ENCODE measurements around the gene HPCA. TPM values are rescaled to one million over a fixed set of nuclear protein-coding genes. Genes with fewer than 3 reads are reported as not detected.

HPCA gene
- total RNA-seq, 1 donor from 2014 or later = 0.62 TPM

- Mint-ChIP-seq H3K9me3 (no peaks in the 10 kb centered on the region), H3K4me1 (ENCODE audit: low read depth) (peaks cover 4% of the 10 kb centered on the region), H3K27ac (no peak overlapping the region), H3K4me3 (ENCODE audit: low read depth) (no peak overlapping the region), H3K27me3 (ENCODE audit: low read depth) (peaks cover 26% of the 10 kb centered on the region), H3K36me3 (ENCODE audit: low read depth) (no peaks in the 10 kb centered on the region)
- intact Hi-C loops (cut with micrococcal nuclease) = loop anchor here (2.0 kb wide), 1 partner anchor 210 kb away; no protein-coding TSS in a partner anchor
- DNase-seq (ENCODE audit: low spot score) = peak; percentile 58
Measured at GRCh38 chr1:32876341-32877210, 9.7 kb upstream of the HPCA start.

GRCh38 chr1:32877211-32878110 lies 8.8 kb upstream of the HPCA start:
- Mint-ChIP-seq H3K36me3 (ENCODE audit: low read depth) (no peaks in the 10 kb centered on the region), H3K9me3 (no peaks in the 10 kb centered on the region), H3K27me3 (ENCODE audit: low read depth) (peaks cover 19% of the 10 kb centered on the region), H3K27ac (no peak overlapping the region), H3K4me3 (ENCODE audit: low read depth) (no peak overlapping the region), H3K4me1 (ENCODE audit: low read depth) (peaks cover 4% of the 10 kb centered on the region)
- no peak for DNase-seq (ENCODE audit: low spot score)
- intact Hi-C loops (cut with micrococcal nuclease) = loop anchor here (2.0 kb wide), 1 partner anchor 209 kb away; no protein-coding TSS in a partner anchor

GRCh38 chr1:32878183-32878582 lies 8.1 kb upstream of the HPCA start:
- peaks cover 15% of the 10 kb centered on the region for H3K27me3 Mint-ChIP-seq (ENCODE audit: low read depth)
- H3K27ac Mint-ChIP-seq = no peak overlapping the region
- no peaks in the 10 kb centered on the region for H3K9me3 Mint-ChIP-seq
- intact Hi-C loops (cut with micrococcal nuclease) = no loop called here
- H3K36me3 Mint-ChIP-seq (ENCODE audit: low read depth) = no peaks in the 10 kb centered on the region
- DNase-seq (ENCODE audit: low spot score) = no peak
- peaks cover 4% of the 10 kb centered on the region for H3K4me1 Mint-ChIP-seq (ENCODE audit: low read depth)
- no peak overlapping the region for H3K4me3 Mint-ChIP-seq (ENCODE audit: low read depth)

GRCh38 chr1:32878637-32879041 lies 7.7 kb upstream of the HPCA start:
- no peak for DNase-seq (ENCODE audit: low spot score)
- Mint-ChIP-seq H3K4me1 (ENCODE audit: low read depth) (peaks cover 4% of the 10 kb centered on the region), H3K4me3 (ENCODE audit: low read depth) (no peak overlapping the region), H3K27ac (no peak overlapping the region), H3K27me3 (ENCODE audit: low read depth) (peaks cover 19% of the 10 kb centered on the region), H3K9me3 (no peaks in the 10 kb centered on the region), H3K36me3 (ENCODE audit: low read depth) (no peaks in the 10 kb centered on the region)
- intact Hi-C loops (cut with micrococcal nuclease) = no loop called here

- Mint-ChIP-seq H3K4me3 (ENCODE audit: low read depth) (no peak overlapping the region), H3K4me1 (ENCODE audit: low read depth) (peaks cover 4% of the 10 kb centered on the region), H3K27me3 (ENCODE audit: low read depth) (peaks cover 27% of the 10 kb centered on the region), H3K9me3 (no peaks in the 10 kb centered on the region), H3K36me3 (ENCODE audit: low read depth) (no peaks in the 10 kb centered on the region), H3K27ac (no peak overlapping the region)
- intact Hi-C loops (cut with micrococcal nuclease) = no loop called here
- DNase-seq (ENCODE audit: low spot score) = no peak
Measured at GRCh38 chr1:32881291-32881690, 5.0 kb upstream of the HPCA start.

GRCh38 chr1:32881871-32882850 lies 4.1 kb upstream of the HPCA start:
- no peaks in the 10 kb centered on the region for H3K36me3 Mint-ChIP-seq (ENCODE audit: low read depth)
- no peak overlapping the region for H3K27ac Mint-ChIP-seq
- no peaks in the 10 kb centered on the region for H3K4me1 Mint-ChIP-seq (ENCODE audit: low read depth)
- no peaks in the 10 kb centered on the region for H3K9me3 Mint-ChIP-seq
- intact Hi-C loops (cut with micrococcal nuclease) = no loop called here
- peaks cover 33% of the 10 kb centered on the region for H3K27me3 Mint-ChIP-seq (ENCODE audit: low read depth)
- no peak overlapping the region for H3K4me3 Mint-ChIP-seq (ENCODE audit: low read depth)
- DNase-seq (ENCODE audit: low spot score) = no peak

GRCh38 chr1:32883338-32884031 lies 2.8 kb upstream of the HPCA start:
- Mint-ChIP-seq H3K4me3 (ENCODE audit: low read depth) (no peak overlapping the region), H3K27ac (no peak overlapping the region), H3K4me1 (ENCODE audit: low read depth) (no peaks in the 10 kb centered on the region), H3K9me3 (no peaks in the 10 kb centered on the region), H3K36me3 (ENCODE audit: low read depth) (no peaks in the 10 kb centered on the region), H3K27me3 (ENCODE audit: low read depth) (peaks cover 39% of the 10 kb centered on the region)
- no peak for DNase-seq (ENCODE audit: low spot score)
- intact Hi-C loops (cut with micrococcal nuclease) = no loop called here

GRCh38 chr1:32884032-32884372 lies 2.3 kb upstream of the HPCA start:
- H3K9me3 Mint-ChIP-seq = no peaks in the 10 kb centered on the region
- no peak overlapping the region for H3K27ac Mint-ChIP-seq
- H3K36me3 Mint-ChIP-seq (ENCODE audit: low read depth) = no peaks in the 10 kb centered on the region
- intact Hi-C loops (cut with micrococcal nuclease) = no loop called here
- no peaks in the 10 kb centered on the region for H3K4me1 Mint-ChIP-seq (ENCODE audit: low read depth)
- H3K27me3 Mint-ChIP-seq (ENCODE audit: low read depth) = peaks cover 39% of the 10 kb centered on the region
- no peak overlapping the region for H3K4me3 Mint-ChIP-seq (ENCODE audit: low read depth)
- DNase-seq (ENCODE audit: low spot score) = no peak

GRCh38 chr1:32884726-32885125 lies 1.6 kb upstream of the HPCA start:
- Mint-ChIP-seq H3K4me3 (ENCODE audit: low read depth) (no peak overlapping the region), H3K4me1 (ENCODE audit: low read depth) (no peaks in the 10 kb centered on the region), H3K27ac (no peak overlapping the region), H3K9me3 (no peaks in the 10 kb centered on the region), H3K36me3 (ENCODE audit: low read depth) (no peaks in the 10 kb centered on the region), H3K27me3 (ENCODE audit: low read depth) (peaks cover 44% of the 10 kb centered on the region)
- intact Hi-C loops (cut with micrococcal nuclease) = no loop called here
- no peak for DNase-seq (ENCODE audit: low spot score)

- Mint-ChIP-seq H3K4me1 (ENCODE audit: low read depth) (no peaks in the 10 kb centered on the region), H3K27ac (no peak overlapping the region), H3K27me3 (ENCODE audit: low read depth) (peaks cover 53% of the 10 kb centered on the region), H3K4me3 (ENCODE audit: low read depth) (no peak overlapping the region), H3K36me3 (ENCODE audit: low read depth) (no peaks in the 10 kb centered on the region), H3K9me3 (no peaks in the 10 kb centered on the region)
- intact Hi-C loops (cut with micrococcal nuclease) = no loop called here
- DNase-seq (ENCODE audit: low spot score) = no peak
Measured at GRCh38 chr1:32885676-32886003, 651 bp upstream of the HPCA start.

GRCh38 chr1:32886828-32887414 lies 630 bp downstream of the HPCA start:
- DNase-seq (ENCODE audit: low spot score) = no peak
- intact Hi-C loops (cut with micrococcal nuclease) = no loop called here
- H3K4me1 Mint-ChIP-seq (ENCODE audit: low read depth) = no peaks in the 10 kb centered on the region
- H3K27me3 Mint-ChIP-seq (ENCODE audit: low read depth) = peaks cover 60% of the 10 kb centered on the region
- H3K27ac Mint-ChIP-seq = no peak overlapping the region
- H3K9me3 Mint-ChIP-seq = no peaks in the 10 kb centered on the region
- no peaks in the 10 kb centered on the region for H3K36me3 Mint-ChIP-seq (ENCODE audit: low read depth)
- no peak overlapping the region for H3K4me3 Mint-ChIP-seq (ENCODE audit: low read depth)

Measured in activated T-helper 2 cell treated with anti-CD3 and anti-CD28 coated beads, Interferon-gamma antibody, Interleukin-2, Interleukin-4, amounts not matched to agents 10 μg/mL and 5 μg/mL and 100 μg/mL, durations not matched to agents 14 hours and 24 hours and 36 hours (primary cell).